Activated CD4-positive, alpha-beta memory T cell treated with anti-CD3 and anti-CD28 coated beads for 36 hours (primary cell): ENCODE measurements around the gene PHACTR1. TPM values are rescaled to one million over a fixed set of nuclear protein-coding genes. Genes with fewer than 3 reads are reported as not detected.
"Not testable (repeated sequence)": the region's sequence is repeated elsewhere in the genome, so short reads cannot be mapped to it uniquely, and the experiment has no call there.

Experiments
- CTCF ChIA-PET: fragments of 350-600 bp; sonication (Branson Sonifier 250); formaldehyde crosslinking; loops from one replicate; lab custom pipeline; 2021; ENCODE audit warnings: antibody characterized with exemption, inconsistent platforms; lab: Charles Lee
- POLR2A ChIA-PET: fragments of 350-600 bp; sonication (Branson Sonifier 250); formaldehyde crosslinking; loops from one replicate; lab custom pipeline; 2021; ENCODE audit warnings: antibody characterized with exemption; lab: Charles Lee
- DNase-seq: peaks from one replicate; pipeline ENCODE4 v3.0.0-alpha.2; 2020
- H3K27ac Mint-ChIP-seq: one replicate; pipeline ENCODE4 v1.8.0; 2021; ENCODE audit warnings: mixed read lengths
- H3K27me3 Mint-ChIP-seq: one replicate; pipeline ENCODE4 v1.8.0; 2021; ENCODE audit warnings: mixed read lengths
- H3K36me3 Mint-ChIP-seq: one replicate; pipeline ENCODE4 v1.8.0; 2021; ENCODE audit warnings: mixed read lengths
- H3K4me1 Mint-ChIP-seq: one replicate; pipeline ENCODE4 v1.8.0; 2021; ENCODE audit warnings: low read depth, mixed read lengths
- H3K4me3 Mint-ChIP-seq: one replicate; pipeline ENCODE4 v1.8.0; 2021; ENCODE audit warnings: mild to moderate bottlenecking, mixed read lengths
- H3K9me3 Mint-ChIP-seq: one replicate; pipeline ENCODE4 v1.8.0; 2021; ENCODE audit warnings: mixed read lengths
- intact Hi-C: fragments of 100-400 bp; cut with micrococcal nuclease; formaldehyde crosslinking; loops from one replicate; pipeline ENCODE4 v1.15.1; 2023
- total RNA-seq, 2 experiments: library from RNA; stranded (reverse); gene quantifications; one replicate each; pipeline ENCODE4 v1.2.3, GENCODE V29; 2021

Gene PHACTR1
- total RNA-seq, 2 experiments from 2014 or later: not detected

- DNase-seq: peak; percentile 44
- H3K36me3 Mint-ChIP-seq: no peaks in the 10 kb centered on the region
- H3K27ac Mint-ChIP-seq: no peak overlapping the region
- peaks cover 4% of the 10 kb centered on the region for H3K9me3 Mint-ChIP-seq
- H3K4me1 Mint-ChIP-seq: peaks cover 2% of the 10 kb centered on the region
- no peak overlapping the region for H3K4me3 Mint-ChIP-seq
- peaks cover 34% of the 10 kb centered on the region for H3K27me3 Mint-ChIP-seq
- POLR2A ChIA-PET: no interaction called here
- CTCF ChIA-PET: no interaction called here
- intact Hi-C loops: no loop called here
These were observed 35.2 kb downstream of the PHACTR1 start for GRCh38 chr6:12751694-12752325.

- CTCF ChIA-PET: no interaction called here
- DNase-seq: no peak
- peaks cover 4% of the 10 kb centered on the region for H3K9me3 Mint-ChIP-seq
- H3K36me3 Mint-ChIP-seq: no peaks in the 10 kb centered on the region
- peaks cover 35% of the 10 kb centered on the region for H3K27me3 Mint-ChIP-seq
- H3K4me1 Mint-ChIP-seq: peaks cover 2% of the 10 kb centered on the region
- no peak overlapping the region for H3K27ac Mint-ChIP-seq
- H3K4me3 Mint-ChIP-seq: no peak overlapping the region
- POLR2A ChIA-PET: no interaction called here
- intact Hi-C loops: no loop called here
These were observed 36.5 kb downstream of the PHACTR1 start for GRCh38 chr6:12753036-12753435.

GRCh38 chr6:12760226-12760625 is 43.7 kb downstream of the PHACTR1 start:
- Mint-ChIP-seq H3K4me3 (no peak overlapping the region), H3K27ac (no peak overlapping the region), H3K4me1 (no peaks in the 10 kb centered on the region), H3K9me3 (no peaks in the 10 kb centered on the region), H3K36me3 (no peaks in the 10 kb centered on the region), H3K27me3 (peaks cover 8% of the 10 kb centered on the region)
- no peak for DNase-seq
- ChIA-PET POLR2A (no interaction called here), CTCF (no interaction called here)
- intact Hi-C loops: no loop called here

- intact Hi-C loops: no loop called here
- no peak overlapping the region for H3K4me3 Mint-ChIP-seq
- no peaks in the 10 kb centered on the region for H3K36me3 Mint-ChIP-seq
- peaks cover 8% of the 10 kb centered on the region for H3K27me3 Mint-ChIP-seq
- H3K27ac Mint-ChIP-seq: no peak overlapping the region
- ChIA-PET POLR2A (no interaction called here), CTCF (no interaction called here)
- DNase-seq: no peak
- H3K9me3 Mint-ChIP-seq: no peaks in the 10 kb centered on the region
- H3K4me1 Mint-ChIP-seq: no peaks in the 10 kb centered on the region
These were observed 44.3 kb downstream of the PHACTR1 start for GRCh38 chr6:12760911-12761310.

GRCh38 chr6:12761376-12762115 is 45.0 kb downstream of the PHACTR1 start:
- POLR2A ChIA-PET: no interaction called here

GRCh38 chr6:12762731-12763434 is 46.3 kb downstream of the PHACTR1 start:
- H3K9me3 Mint-ChIP-seq, intact Hi-C loops, H3K27ac Mint-ChIP-seq, H3K4me3 Mint-ChIP-seq, H3K4me1 Mint-ChIP-seq, CTCF ChIA-PET, H3K36me3 Mint-ChIP-seq, H3K27me3 Mint-ChIP-seq, DNase-seq, POLR2A ChIA-PET: not testable (repeated sequence)

More at GRCh38 chr6:12761376-12762115, 45.0 kb downstream of the PHACTR1 start:
- CTCF ChIA-PET: no interaction called here
- intact Hi-C loops: no loop called here
- H3K9me3 Mint-ChIP-seq: no peaks in the 10 kb centered on the region
- no peaks in the 10 kb centered on the region for H3K36me3 Mint-ChIP-seq
- no peak overlapping the region for H3K4me3 Mint-ChIP-seq
- no peak overlapping the region for H3K27ac Mint-ChIP-seq
- DNase-seq: no peak
- H3K4me1 Mint-ChIP-seq: no peaks in the 10 kb centered on the region
- peaks cover 8% of the 10 kb centered on the region for H3K27me3 Mint-ChIP-seq

GRCh38 chr6:12766365-12766764 is 49.8 kb downstream of the PHACTR1 start:
- intact Hi-C loops: no loop called here
- Mint-ChIP-seq H3K4me3 (no peak overlapping the region), H3K4me1 (no peaks in the 10 kb centered on the region), H3K27me3 (no peaks in the 10 kb centered on the region), H3K9me3 (no peaks in the 10 kb centered on the region), H3K27ac (no peak overlapping the region), H3K36me3 (no peaks in the 10 kb centered on the region)
- no peak for DNase-seq
- ChIA-PET POLR2A (no interaction called here), CTCF (interaction anchor here (1.5 kb wide), 1 partner anchor 129 kb away, joined by 3 read pairs; no protein-coding TSS in a partner anchor)

- Mint-ChIP-seq H3K27me3 (no peaks in the 10 kb centered on the region), H3K9me3 (no peaks in the 10 kb centered on the region), H3K36me3 (no peaks in the 10 kb centered on the region), H3K27ac (no peak overlapping the region), H3K4me1 (no peaks in the 10 kb centered on the region), H3K4me3 (no peak overlapping the region)
- no peak for DNase-seq
- ChIA-PET CTCF (interaction anchor here (1.5 kb wide), 1 partner anchor 130 kb away, joined by 3 read pairs; no protein-coding TSS in a partner anchor), POLR2A (no interaction called here)
- intact Hi-C loops: no loop called here
These were observed 50.4 kb downstream of the PHACTR1 start for GRCh38 chr6:12767016-12767415.

GRCh38 chr6:12769556-12770256 is 53.1 kb downstream of the PHACTR1 start:
- H3K4me3 Mint-ChIP-seq: no peak overlapping the region
- no peaks in the 10 kb centered on the region for H3K9me3 Mint-ChIP-seq
- H3K27ac Mint-ChIP-seq: no peak overlapping the region
- no peak for DNase-seq
- ChIA-PET CTCF (no interaction called here), POLR2A (no interaction called here)
- no peaks in the 10 kb centered on the region for H3K36me3 Mint-ChIP-seq
- H3K27me3 Mint-ChIP-seq: no peaks in the 10 kb centered on the region
- intact Hi-C loops: no loop called here
- no peaks in the 10 kb centered on the region for H3K4me1 Mint-ChIP-seq

GRCh38 chr6:12772416-12772815 is 55.8 kb downstream of the PHACTR1 start:
- CTCF ChIA-PET: no interaction called here
- no peak overlapping the region for H3K27ac Mint-ChIP-seq
- H3K36me3 Mint-ChIP-seq: no peaks in the 10 kb centered on the region
- intact Hi-C loops: no loop called here
- no peaks in the 10 kb centered on the region for H3K4me1 Mint-ChIP-seq
- no peak for DNase-seq
- POLR2A ChIA-PET: no interaction called here
- no peaks in the 10 kb centered on the region for H3K27me3 Mint-ChIP-seq
- no peaks in the 10 kb centered on the region for H3K9me3 Mint-ChIP-seq
- H3K4me3 Mint-ChIP-seq: no peak overlapping the region

GRCh38 chr6:12776291-12776690 is 59.7 kb downstream of the PHACTR1 start:
- ChIA-PET POLR2A (no interaction called here), CTCF (no interaction called here)
- no peak overlapping the region for H3K4me3 Mint-ChIP-seq
- H3K36me3 Mint-ChIP-seq: no peaks in the 10 kb centered on the region
- H3K27ac Mint-ChIP-seq: no peak overlapping the region
- no peaks in the 10 kb centered on the region for H3K4me1 Mint-ChIP-seq
- DNase-seq: no peak
- H3K9me3 Mint-ChIP-seq: no peaks in the 10 kb centered on the region
- intact Hi-C loops: no loop called here
- H3K27me3 Mint-ChIP-seq: peaks cover 4% of the 10 kb centered on the region

- Mint-ChIP-seq H3K9me3 (no peaks in the 10 kb centered on the region), H3K27me3 (peaks cover 7% of the 10 kb centered on the region), H3K4me3 (no peak overlapping the region), H3K27ac (no peak overlapping the region), H3K36me3 (no peaks in the 10 kb centered on the region), H3K4me1 (no peaks in the 10 kb centered on the region)
- ChIA-PET CTCF (no interaction called here), POLR2A (interaction anchor here (0.7 kb wide), 1 partner anchor 288 kb away, joined by 3 read pairs; no protein-coding TSS in a partner anchor)
- intact Hi-C loops: no loop called here
- DNase-seq: no peak
These were observed 63.2 kb downstream of the PHACTR1 start for GRCh38 chr6:12779772-12780171.
